B cell (primary cell): ENCODE data around the gene SERTAD2. TPM values are rescaled to one million over a fixed set of nuclear protein-coding genes. Genes with fewer than 3 reads are reported as not detected.

Experiments used
- ATAC-seq: fragments of 200-7000 bp; cut with Tn5 transposase; one replicate; pipeline ENCODE4 v1.10.0; 2021; ENCODE audit warnings: low read depth, mild to moderate bottlenecking, moderate number of reproducible peaks, moderate library complexity
- CTCF ChIA-PET: fragments of 350-600 bp; sonication (Branson Sonifier 250); formaldehyde crosslinking; loops from one replicate; lab custom pipeline; 2021; ENCODE audit warnings: antibody characterized with exemption, inconsistent platforms; lab: Charles Lee
- POLR2A ChIA-PET: fragments of 350-600 bp; sonication (Branson Sonifier 250); formaldehyde crosslinking; loops from one replicate; lab custom pipeline; 2021; ENCODE audit warnings: antibody characterized with exemption; lab: Charles Lee
- DNase-seq: peaks from one replicate; pipeline ENCODE4 v3.0.0; 2013
- H2AFZ ChIP-seq: 2 replicates; pipeline ENCODE4 v1.6.1; 2012; ENCODE audit warnings: mild to moderate bottlenecking, low read depth, low read length; ENCODE audit not compliant: insufficient read depth, poor library complexity, severe bottlenecking
- H3K27ac ChIP-seq, 2 donors: 1 replicate in 1 of 2; 2 replicates in 1 of 2; pipeline ENCODE4 v1.5.1; 2012 to 2013; ENCODE audit warnings: low read length in 2 of 2, mild to moderate bottlenecking in 2 of 2, moderate library complexity in 1 of 2
- H3K27me3 ChIP-seq, 4 experiments: fragments of 200-600 bp in 1 of 4; sonication (generic) in 1 of 4; replicated peaks in 1 of 4; 1 replicate in 2 of 4; 2 replicates in 2 of 4; pipeline versions ENCODE4 v1.6.1 to v1.7.0; 2013 to 2016; ENCODE audit warnings: low read length in 3 of 4, mild to moderate bottlenecking in 2 of 4, mixed read lengths in 1 of 4, moderate library complexity in 1 of 4; ENCODE audit not compliant: insufficient read depth in 4 of 4, control insufficient read depth in 3 of 4; ENCODE audit errors: control extremely low read depth in 1 of 4
- H3K36me3 ChIP-seq, 2 experiments: replicated peaks in 1 of 2; 1 replicate in 1 of 2; 2 replicates in 1 of 2; pipeline versions ENCODE4 v1.6.1 to v1.7.1; 2013; ENCODE audit warnings: low read length in 1 of 2; ENCODE audit not compliant: insufficient read depth in 2 of 2, control insufficient read depth in 1 of 2; ENCODE audit errors: control extremely low read depth in 1 of 2, extremely low read depth in 1 of 2
- H3K4me1 ChIP-seq, 2 donors: fragments of 200-600 bp in 1 of 2; sonication (generic) in 1 of 2; 1 replicate in 1 of 2; 2 replicates in 1 of 2; pipeline versions ENCODE4 v1.5.1 to v1.6.1; 2013 to 2017; ENCODE audit warnings: low read length in 2 of 2; ENCODE audit not compliant: control insufficient read depth in 2 of 2, insufficient read depth in 2 of 2
- H3K4me2 ChIP-seq: replicated peaks from 2 replicates; pipeline ENCODE3; 2012; ENCODE audit warnings: mild to moderate bottlenecking, low read depth, low read length; ENCODE audit not compliant: poor library complexity, severe bottlenecking
- H3K4me3 ChIP-seq, 5 experiments: fragments of 200-600 bp in 1 of 5; sonication (generic) in 1 of 5; 1 replicate in 3 of 5; 2 replicates in 2 of 5; pipeline versions ENCODE4 v1.5.1 to v1.7.0; 2011 to 2016; ENCODE audit warnings: low read length in 4 of 5, mild to moderate bottlenecking in 4 of 5, low read depth in 2 of 5, control low read depth in 1 of 5, moderate library complexity in 1 of 5; ENCODE audit not compliant: insufficient read depth in 1 of 5; ENCODE audit errors: control extremely low read depth in 1 of 5, extremely low read depth in 1 of 5
- H3K79me2 ChIP-seq: fragments of 200-600 bp; sonication (generic); one replicate; pipeline ENCODE4 v1.6.0; 2016; ENCODE audit warnings: low read length; ENCODE audit not compliant: control insufficient read depth, insufficient read depth
- H3K9ac ChIP-seq: fragments of 200-600 bp; sonication (generic); 2 replicates; pipeline ENCODE4 v1.6.1; 2017; ENCODE audit warnings: mild to moderate bottlenecking, low read length, moderate library complexity
- H3K9me3 ChIP-seq, 3 donors: one replicate each; pipeline versions ENCODE4 v1.6.1 to v1.7.1; 2013; ENCODE audit warnings: low read length in 2 of 3; ENCODE audit not compliant: control insufficient read depth in 2 of 3, insufficient read depth in 1 of 3; ENCODE audit errors: control extremely low read depth in 1 of 3
- H4K20me1 ChIP-seq: 2 replicates; pipeline ENCODE4 v1.6.0; 2012; ENCODE audit warnings: mild to moderate bottlenecking, low read length; ENCODE audit not compliant: insufficient read depth, control insufficient read depth, poor library complexity, severe bottlenecking
- H3K27ac Mint-ChIP-seq: one replicate; pipeline ENCODE4 v1.8.0; 2021; ENCODE audit warnings: mixed read lengths
- H3K27me3 Mint-ChIP-seq: one replicate; pipeline ENCODE4 v1.8.0; 2021; ENCODE audit warnings: mixed read lengths
- H3K4me1 Mint-ChIP-seq: one replicate; pipeline ENCODE4 v1.8.0; 2021; ENCODE audit warnings: mixed read lengths
- H3K4me3 Mint-ChIP-seq: one replicate; pipeline ENCODE4 v1.8.0; 2021; ENCODE audit warnings: mixed read lengths
- H3K9me3 Mint-ChIP-seq: one replicate; pipeline ENCODE4 v1.8.0; 2022; ENCODE audit warnings: mixed read lengths; ENCODE audit not compliant: insufficient read depth
- EZH2 ChIP-seq: IDR thresholded peaks from 2 replicates; pipeline ENCODE4 v1.6.1; 2012; ENCODE audit warnings: borderline replicate concordance, low read depth, mild to moderate bottlenecking, moderate library complexity, low read length; ENCODE audit not compliant: insufficient read depth, poor library complexity, severe bottlenecking
- WGBS: methylation state at CpG from one replicate; pipeline ENCODE4 v1.1.5; 2013; ENCODE audit warnings: missing lambda C conversion rate; ENCODE audit not compliant: insufficient coverage; 5-methylcytosine and 5-hydroxymethylcytosine counted together
- intact Hi-C: fragments of 100-400 bp; cut with micrococcal nuclease; formaldehyde crosslinking; loops from one replicate; pipeline ENCODE4 v1.10.0; 2022
- polyA plus RNA-seq: library from polyadenylated mRNA; depleted of rRNA; stranded (reverse); fragments of >200 nt; gene quantifications from 2 replicates; pipeline ENCODE4 v1.2.3, GENCODE V29; 2012
- total RNA-seq, 2 donors: library from RNA; stranded (reverse); fragments of 120-200 nt in 1 of 2; gene quantifications; 1 replicate in 1 of 2; 2 replicates in 1 of 2; pipeline versions ENCODE4 v1.2.3 to v1.2.4, GENCODE V29; 2013 to 2022
- TF ChIP-seq, protein P1 (sequence below): fragments of 200-600 bp; IDR thresholded peaks from one replicate; pipeline ENCODE4 v1.8.0; 2022; ENCODE audit warnings: antibody characterized with exemption, mild to moderate bottlenecking

Gene SERTAD2
- total and polyA plus RNA-seq, 2 donors (not counting 1 experiment from before 2014, with no cell fraction given) = 49.5 to 66.8 TPM

DNA sequence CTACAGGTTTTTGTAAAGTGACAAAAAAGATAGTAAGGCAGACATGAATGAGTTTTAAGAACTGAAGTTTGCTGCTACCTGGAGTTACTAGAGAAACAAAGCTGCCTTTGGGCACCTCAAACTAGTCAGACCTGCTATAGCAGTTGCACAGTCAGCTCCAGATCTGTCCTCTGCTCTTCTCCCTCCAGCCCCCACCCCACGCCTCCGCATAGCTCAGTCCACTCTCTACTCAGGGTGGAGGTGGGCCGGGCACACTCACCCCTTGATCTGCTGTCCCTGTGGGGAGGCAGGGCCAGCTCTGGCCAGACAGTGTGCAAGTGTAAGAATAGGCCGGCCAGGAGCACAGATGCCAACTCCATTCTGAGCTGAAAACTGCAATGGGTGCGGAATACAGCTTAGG lies 4.1 kb downstream of the SERTAD2 start:
- H3K27me3 Mint-ChIP-seq = no peaks in the 10 kb centered on the region
- 64% methylated on average over 4 of the region's 5 CpGs for WGBS
- ChIA-PET POLR2A (interaction anchor here (1.0 to 1.7 kb wide), 4 partner anchors 11 to 118 kb away, joined by 3 to 14 read pairs (median 4); no protein-coding TSS in a partner anchor), CTCF (interaction anchor here (0.6 to 8.9 kb wide), 26 partner anchors 8 to 409 kb away, joined by 3 to 138 read pairs (median 4); no protein-coding TSS in a partner anchor)
- peak overlapping the region; percentile 88 for H3K27ac Mint-ChIP-seq
- Histone ChIP-seq H3K36me3 (no peaks in the 10 kb centered on the region), H3K9me3 (no peaks in the 10 kb centered on the region), H2AFZ (no peak overlapping the region), H3K4me1 (peaks cover 58 to 68% of the 10 kb centered on the region in 2 donors), H3K79me2 (peaks cover 91% of the 10 kb centered on the region), H4K20me1 (peaks cover 12% of the 10 kb centered on the region), H3K27me3 (no peaks in the 10 kb centered on the region), H3K27ac (peak overlapping the region; percentile 11 to 26), H3K9ac (no peak overlapping the region), H3K4me3 (no peak overlapping the region), H3K4me2 (peak overlapping the region; percentile 44)
- peak overlapping the region; percentile 71 for H3K4me3 Mint-ChIP-seq
- no peaks in the 10 kb centered on the region for H3K9me3 Mint-ChIP-seq
- intact Hi-C loops = loop anchor here (5.0 to 10.0 kb wide), 2 partner anchors 268 to 405 kb away; partner anchors contain the start of gene CEP68
- no peak for TF ChIP-seq EZH2
- H3K4me1 Mint-ChIP-seq = peaks cover 71% of the 10 kb centered on the region
- ATAC-seq = no peak
- no peak for DNase-seq

DNA sequence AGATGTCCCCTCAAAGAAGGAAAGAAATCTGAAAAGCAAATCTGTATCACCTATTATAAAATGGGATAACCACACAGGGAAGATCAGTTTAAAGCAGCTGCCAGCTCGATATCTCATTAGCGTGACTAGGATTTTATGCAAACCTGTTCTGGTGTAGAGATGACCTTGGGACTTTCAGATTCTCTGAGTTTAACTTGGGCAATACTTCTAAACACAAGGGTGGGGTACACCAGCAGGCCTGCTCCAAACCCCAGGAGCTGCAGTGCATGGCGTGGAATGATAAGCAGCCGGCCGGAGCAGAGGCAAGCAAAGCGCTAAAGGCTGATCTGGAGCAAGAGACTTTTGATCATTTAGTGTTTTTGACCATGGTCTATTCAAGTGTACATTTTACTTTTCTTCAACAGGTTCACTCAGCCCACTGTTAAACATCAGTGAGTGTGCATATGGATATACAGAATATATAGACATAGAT lies 4.7 kb downstream of the SERTAD2 start:
- Histone ChIP-seq H3K4me2 (peak overlapping the region; percentile 44), H3K27me3 (no peaks in the 10 kb centered on the region), H3K27ac (peak overlapping the region in 1 of 2 donors; percentile 26), H3K4me1 (peaks cover 61 to 72% of the 10 kb centered on the region in 2 donors), H3K36me3 (no peaks in the 10 kb centered on the region), H3K9me3 (no peaks in the 10 kb centered on the region), H3K9ac (no peak overlapping the region), H2AFZ (no peak overlapping the region), H3K4me3 (no peak overlapping the region), H4K20me1 (peaks cover 18% of the 10 kb centered on the region), H3K79me2 (peaks cover 95% of the 10 kb centered on the region)
- intact Hi-C loops = loop anchor here (5.0 kb wide), 1 partner anchor 268 kb away; no protein-coding TSS in a partner anchor
- Mint-ChIP-seq H3K9me3 (no peaks in the 10 kb centered on the region), H3K27me3 (no peaks in the 10 kb centered on the region), H3K4me3 (peak overlapping the region; percentile 61), H3K4me1 (peaks cover 74% of the 10 kb centered on the region), H3K27ac (peak overlapping the region; percentile 80)
- ATAC-seq (no peak), DNase-seq (no peak)
- ChIA-PET CTCF (interaction anchor here (0.6 to 8.9 kb wide), 27 partner anchors 8 to 410 kb away, joined by 3 to 138 read pairs (median 4); no protein-coding TSS in a partner anchor), POLR2A (interaction anchor here (1.1 to 1.7 kb wide), 3 partner anchors 10 to 119 kb away, joined by 3 to 14 read pairs (median 5); no protein-coding TSS in a partner anchor)
- TF ChIP-seq EZH2 = no peak
- TF ChIP-seq, protein P1, sequence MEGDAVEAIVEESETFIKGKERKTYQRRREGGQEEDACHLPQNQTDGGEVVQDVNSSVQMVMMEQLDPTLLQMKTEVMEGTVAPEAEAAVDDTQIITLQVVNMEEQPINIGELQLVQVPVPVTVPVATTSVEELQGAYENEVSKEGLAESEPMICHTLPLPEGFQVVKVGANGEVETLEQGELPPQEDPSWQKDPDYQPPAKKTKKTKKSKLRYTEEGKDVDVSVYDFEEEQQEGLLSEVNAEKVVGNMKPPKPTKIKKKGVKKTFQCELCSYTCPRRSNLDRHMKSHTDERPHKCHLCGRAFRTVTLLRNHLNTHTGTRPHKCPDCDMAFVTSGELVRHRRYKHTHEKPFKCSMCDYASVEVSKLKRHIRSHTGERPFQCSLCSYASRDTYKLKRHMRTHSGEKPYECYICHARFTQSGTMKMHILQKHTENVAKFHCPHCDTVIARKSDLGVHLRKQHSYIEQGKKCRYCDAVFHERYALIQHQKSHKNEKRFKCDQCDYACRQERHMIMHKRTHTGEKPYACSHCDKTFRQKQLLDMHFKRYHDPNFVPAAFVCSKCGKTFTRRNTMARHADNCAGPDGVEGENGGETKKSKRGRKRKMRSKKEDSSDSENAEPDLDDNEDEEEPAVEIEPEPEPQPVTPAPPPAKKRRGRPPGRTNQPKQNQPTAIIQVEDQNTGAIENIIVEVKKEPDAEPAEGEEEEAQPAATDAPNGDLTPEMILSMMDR = no peak
- 100% methylated on average over 2 of the region's 6 CpGs for WGBS
